Measurements from ENCODE around the gene EFCAB7.

The EFCAB7 gene, protein sequence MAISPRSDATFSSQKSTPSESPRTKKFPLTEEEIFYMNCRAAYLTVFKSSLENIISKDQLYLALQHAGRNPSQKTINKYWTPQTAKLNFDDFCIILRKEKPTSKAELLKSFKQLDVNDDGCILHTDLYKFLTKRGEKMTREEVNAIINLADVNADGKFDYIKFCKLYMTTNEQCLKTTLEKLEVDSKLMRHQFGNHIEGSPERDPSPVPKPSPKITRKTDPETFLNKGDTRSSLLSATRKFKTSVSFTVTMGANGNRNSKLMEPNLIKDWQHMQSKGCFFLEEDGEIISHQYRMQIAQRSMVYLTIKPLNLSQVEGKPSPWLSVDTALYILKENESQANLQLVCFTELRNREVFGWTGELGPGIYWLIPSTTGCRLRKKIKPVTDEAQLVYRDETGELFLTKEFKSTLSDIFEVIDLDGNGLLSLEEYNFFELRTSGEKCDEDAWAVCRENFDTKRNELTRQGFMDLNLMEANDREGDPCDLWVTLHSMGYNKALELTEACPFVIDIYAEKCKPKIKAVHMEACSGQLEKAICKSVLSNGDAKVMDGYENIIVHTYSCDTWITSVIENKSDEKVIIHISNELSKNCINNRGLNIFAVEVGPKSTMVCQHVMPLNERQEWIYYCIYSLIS

DNA sequence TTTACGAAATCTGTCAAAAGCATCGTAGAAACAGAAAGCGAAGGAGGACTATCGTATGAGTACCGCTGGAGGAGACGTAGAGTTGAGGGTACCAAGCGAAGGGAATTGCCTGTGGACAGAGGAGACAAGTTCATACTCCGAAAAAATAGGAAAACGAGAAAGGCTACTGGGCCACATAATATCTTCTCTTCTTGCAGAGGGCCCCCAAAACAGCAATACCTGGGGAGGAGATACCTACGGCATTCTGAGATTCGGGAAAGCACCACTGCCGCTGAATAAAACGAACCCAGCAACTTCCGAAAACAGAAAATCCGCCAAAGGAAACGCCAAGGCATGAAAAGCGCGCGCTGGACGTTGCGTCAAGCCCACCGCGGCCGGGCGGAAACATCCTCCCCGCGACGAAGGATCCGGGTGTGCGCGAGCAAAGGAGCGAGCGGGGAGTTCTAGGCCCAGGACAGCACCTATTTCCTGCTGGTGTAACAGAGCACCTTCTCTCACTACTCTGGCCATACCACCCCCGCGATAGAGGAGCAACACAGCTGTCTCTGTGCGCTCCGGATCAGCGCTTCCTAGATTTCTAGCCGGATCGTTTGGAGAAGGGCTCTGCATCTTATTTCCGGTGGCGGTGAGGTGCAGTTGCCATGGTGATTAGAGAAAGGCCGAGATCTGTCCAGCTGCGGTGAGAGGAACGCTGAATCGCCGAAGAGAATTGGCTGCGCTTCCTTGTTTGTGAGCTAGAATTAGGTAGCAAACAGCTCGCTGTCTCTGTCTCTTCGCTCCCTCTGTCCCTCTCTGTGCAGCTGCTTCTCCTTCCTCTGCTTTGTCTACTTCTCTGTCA, at the start of gene EFCAB7, which contains the start of gene ITGB3BP:
Gene EFCAB7, plus strand, starts transcription at position 635 of the 838 bp plus-strand sequence. CDS start 2,048 bp downstream, outside the sequence.
Gene ITGB3BP, minus strand, starts transcription at position 335 of the 838 bp plus-strand sequence. Its CDS starts 92 bp downstream, at position 243.
- DNase-seq (ENCODE audit: low spot score): peak; percentile 20

DNA sequence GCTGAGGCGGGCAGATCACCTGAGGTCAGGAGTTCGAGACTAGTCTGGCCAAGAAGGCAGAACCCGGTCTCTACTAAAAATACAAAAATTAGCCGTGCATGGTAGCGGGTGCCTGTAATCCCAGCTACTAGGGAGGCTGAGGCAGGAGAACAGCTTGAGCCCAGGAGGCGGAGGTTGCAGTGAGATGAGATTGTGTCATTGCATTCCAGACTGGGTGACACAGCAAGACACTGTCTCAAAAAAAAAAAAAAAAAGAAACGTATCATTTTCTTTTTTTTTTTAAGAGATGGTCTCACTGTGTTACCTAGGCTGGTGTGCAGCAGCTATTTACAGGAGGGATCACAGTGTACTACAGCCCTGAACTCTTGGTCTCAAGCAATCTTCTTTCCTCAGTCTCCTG, 47.6 kb upstream of the EFCAB7 start:
- no peak for DNase-seq (ENCODE audit: low spot score)

DNA sequence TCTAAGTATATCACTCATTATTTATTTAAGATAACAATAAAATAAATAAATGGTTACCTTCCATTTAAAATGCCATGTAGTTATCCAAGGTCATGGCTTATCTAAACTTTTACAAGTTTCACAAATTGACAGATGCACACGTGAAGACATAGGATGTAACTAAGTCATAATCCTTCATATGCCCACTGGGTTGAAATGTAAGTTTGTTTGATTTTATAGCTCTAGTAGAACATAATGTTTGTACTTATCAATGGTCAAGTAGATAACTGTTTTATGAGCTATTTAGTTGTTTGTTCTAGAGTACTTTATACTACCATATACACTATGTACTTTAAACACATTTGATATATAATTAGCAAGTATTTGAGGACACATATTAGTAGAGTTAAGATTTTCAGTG, 43.3 kb upstream of the EFCAB7 start:
- DNase-seq (ENCODE audit: low spot score): no peak

DNA sequence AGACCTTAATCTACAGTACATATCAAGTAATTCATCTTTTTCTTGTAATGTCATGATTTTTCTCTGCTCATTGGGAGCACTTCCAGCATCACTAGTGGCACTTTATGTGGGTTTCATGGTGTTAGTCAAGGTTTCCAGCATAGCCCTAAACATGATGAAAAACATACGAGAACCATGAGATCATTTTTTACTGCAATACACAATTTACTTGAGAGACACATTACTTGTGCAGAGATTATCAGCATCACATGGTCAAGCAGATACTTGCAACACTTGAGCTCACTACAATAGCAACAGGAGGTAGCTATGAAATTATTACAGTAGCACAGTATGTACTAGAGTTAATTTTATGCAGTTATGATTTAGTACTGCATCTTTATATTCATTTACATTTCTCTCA, 36.7 kb upstream of the EFCAB7 start:
- no peak for DNase-seq (ENCODE audit: low spot score)

DNA sequence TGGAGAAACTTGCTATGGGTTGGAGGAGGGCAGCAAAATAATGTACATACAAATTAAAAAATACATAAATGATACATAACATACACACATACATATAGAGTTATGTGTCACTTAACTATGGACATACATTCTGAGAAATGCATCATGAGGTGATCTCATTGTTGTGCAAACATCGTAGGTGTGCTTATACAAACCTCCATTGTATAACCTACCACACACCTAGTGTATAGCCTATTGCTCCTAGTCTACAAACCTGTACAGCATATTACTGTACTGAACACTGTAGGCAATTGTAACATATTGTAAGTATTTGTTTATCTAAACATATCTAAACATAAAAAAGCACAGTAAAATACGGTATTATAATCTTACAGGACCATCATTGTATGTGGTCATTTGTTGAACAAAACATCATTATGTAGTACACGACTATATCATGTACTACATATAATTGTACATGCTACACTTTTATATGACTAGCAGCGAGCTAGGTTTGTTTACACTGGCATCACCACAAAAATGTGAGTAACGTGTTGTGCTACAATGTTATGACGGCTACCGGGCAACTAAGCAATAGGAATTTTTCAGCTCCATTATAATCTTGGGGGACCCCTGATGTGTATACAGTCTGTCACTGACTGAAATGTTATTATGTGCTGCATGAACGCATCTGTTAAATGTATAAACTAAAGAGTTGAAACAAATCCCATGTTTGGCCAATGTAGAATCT, 35.8 kb upstream of the EFCAB7 start:
- DNase-seq (ENCODE audit: low spot score): no peak

DNA sequence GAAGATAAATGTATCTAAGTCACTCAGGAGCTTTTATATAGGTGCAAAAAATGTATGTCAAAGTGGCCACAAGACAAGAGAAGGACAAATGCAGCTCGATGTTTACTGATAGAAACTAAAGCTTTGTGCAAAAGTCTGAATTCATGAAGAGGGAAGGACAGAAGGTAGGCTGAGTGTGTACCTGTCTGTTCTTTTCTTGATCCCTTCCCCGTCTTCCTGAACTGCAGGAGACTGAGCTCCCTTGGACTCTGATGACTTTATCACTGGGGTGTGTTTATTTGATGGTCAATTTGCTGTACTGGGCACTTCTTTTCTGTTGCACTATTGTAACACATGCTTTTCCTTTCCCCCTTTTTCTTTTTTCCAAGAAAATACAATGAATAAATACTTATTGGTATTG, 25.7 kb upstream of the EFCAB7 start:
- no peak for DNase-seq (ENCODE audit: low spot score)

DNA sequence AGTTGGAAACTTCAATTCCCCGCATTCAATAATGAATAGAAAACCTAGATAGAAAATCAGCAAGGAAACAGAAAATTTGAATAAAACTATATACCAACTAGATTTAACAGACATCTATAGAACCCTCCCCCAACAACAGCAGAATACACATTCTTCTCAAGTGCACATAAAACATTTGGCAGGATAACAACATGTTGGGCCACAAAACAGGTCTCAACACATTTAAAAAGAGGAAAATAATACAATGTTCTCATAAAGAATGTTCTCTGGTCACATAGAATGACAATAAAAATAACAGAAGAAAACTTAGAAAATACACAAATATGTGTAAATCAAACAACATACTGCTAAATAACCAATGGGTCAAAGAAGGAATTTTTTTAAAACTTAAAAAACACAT, 25.2 kb upstream of the EFCAB7 start:
- DNase-seq (ENCODE audit: low spot score): no peak

DNA sequence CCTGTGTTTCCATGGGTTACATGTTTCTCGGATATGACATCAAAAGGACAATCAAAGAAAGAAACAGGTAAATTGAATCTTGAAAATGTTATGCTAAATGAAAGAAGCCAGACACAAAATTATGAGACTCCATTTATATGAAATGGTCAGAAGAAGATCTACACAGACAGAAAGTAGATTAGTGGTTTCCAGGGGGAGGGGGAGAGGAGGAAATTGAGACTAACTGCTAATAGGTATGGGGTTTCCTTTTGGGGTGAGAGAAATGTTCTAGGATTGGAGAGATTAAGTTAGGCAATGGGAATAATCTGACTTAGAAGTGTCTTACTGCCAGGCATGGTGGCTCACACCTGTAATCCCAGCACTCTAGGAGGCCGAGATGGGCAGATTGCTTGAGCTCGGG, 22.1 kb upstream of the EFCAB7 start:
- no peak for DNase-seq (ENCODE audit: low spot score)

DNA sequence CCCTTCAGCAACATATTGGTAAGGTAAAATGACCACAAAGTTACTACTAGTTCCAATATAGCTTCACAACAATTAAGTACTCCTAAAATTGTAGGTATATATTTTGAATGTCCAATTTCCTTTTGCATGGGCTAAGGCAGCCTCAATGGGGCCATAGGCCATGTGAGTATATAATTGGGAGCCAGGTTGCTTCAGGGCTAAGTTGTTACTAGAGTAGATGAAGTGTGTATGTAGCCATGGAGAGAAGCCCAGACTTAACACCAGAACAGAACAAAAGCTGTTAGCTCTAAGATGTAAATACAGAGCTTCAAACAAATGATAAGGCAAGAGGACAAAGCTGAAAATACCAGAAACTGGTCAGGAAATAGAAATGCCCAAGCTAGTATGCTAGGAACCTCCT, 16.5 kb upstream of the EFCAB7 start:
- no peak for DNase-seq (ENCODE audit: low spot score)

DNA sequence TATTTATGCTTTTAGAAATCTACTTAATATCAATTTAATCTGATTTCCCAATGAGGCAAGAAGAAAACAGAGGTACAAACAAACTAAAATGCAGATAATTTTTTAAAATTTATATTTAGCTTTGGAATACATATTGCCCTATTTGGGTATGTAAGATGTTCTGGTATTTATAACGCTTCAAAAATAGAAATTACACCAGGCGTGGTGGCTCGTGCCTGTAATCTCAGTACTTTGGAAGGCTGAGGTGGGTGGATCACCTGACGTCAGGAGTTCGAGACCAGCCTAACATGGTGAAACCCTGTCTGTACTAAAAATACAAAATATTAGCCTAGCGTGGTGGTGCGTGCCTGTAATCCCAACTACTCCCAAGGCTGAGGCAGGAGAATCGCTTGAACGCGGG, 13.6 kb upstream of the EFCAB7 start:
- no peak for DNase-seq (ENCODE audit: low spot score)

DNA sequence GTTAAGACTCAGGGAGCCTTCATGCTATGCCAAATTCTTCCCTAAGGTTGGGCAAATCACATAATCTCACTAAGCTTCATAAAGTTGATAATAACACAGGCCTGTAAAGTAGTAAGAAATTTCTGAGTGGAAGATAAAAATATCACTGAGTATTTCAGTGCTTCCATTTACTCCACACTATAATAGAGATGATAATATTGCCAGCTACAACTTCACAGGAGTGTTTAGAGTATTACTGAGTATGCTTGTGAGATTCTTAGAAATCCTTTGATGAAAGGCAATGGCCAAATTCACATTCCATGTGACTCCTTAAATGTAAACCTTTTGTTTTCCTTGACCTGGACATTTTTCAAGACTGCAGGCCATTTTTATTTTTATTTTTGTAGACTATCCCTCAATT, 10.7 kb upstream of the EFCAB7 start:
- no peak for DNase-seq (ENCODE audit: low spot score)

DNA sequence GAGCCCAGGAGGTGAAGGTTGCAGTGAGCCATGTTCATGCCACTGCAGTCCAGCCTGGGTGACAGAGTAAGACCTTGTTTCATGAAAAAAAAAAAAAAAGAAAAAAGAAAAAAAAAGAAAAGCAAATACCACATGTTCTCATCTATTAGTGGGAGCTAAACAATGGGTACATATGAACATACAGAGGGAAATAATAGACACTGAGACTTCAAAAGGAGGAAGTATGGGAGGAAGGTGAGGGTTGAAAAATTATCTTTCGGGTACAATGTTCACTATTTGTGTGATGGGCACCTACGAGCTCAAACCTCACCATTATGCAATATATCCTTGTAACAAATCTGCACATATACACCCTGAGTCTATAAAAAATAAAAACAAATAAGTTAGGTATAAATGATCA, 6.7 kb upstream of the EFCAB7 start:
- DNase-seq (ENCODE audit: low spot score): no peak

DNA sequence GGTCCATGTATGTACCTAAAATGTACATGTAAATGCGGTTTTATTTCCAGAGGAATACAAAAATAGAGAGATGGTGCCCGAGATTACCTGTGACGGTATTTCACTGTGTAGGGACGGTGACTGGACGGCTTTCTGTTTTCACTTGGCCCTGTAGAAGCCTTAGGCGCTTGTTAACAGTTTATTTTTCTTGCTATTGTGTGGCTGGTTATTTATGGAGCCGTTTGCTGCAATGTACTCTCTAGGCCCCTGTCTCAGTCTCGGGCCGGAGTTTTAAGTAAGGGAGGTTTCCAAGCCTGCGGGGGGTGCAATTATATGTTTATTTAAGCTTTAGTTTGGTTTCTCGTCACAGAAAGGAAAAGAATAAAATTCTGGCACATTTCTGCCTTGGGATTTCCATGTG, 413 bp downstream of the EFCAB7 start:
- DNase-seq (ENCODE audit: low spot score): no peak

DNA sequence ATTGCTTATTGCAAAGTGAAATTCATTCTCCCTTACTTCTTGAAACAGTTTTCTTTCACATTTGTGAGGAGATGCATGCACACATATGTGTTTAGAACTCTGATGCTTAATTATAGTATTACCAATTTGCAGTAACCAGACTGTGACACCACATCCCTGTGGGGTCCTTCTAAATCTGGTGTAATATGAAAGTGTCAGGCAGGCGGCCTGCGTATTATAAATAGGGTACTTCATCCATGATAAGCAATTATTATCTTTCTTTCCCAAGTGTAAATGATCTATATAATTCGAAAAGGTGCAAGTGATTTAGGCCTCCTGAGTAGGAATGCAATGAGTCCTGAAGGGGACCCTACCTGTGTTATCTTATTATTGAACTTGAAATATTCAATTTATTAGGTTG, 876 bp downstream of the EFCAB7 start:
- no peak for DNase-seq (ENCODE audit: low spot score)

DNA sequence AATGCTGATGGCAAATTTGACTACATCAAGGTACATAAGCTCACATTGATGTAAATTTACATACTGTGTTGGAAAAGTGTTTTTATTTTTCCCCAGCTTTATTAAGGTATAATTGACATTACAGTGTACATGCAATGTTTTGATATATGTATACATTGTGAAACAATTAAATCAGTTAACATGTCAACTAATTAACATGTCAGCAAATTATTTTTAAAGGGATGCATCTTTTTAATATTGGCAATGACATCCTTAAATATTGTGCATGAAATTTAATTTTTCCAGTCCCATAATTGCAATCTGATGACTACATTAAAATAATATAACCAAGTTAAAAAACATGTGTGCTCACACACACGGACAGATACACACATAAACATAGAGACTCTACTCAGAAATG, 9.4 kb downstream of the EFCAB7 start:
- DNase-seq (ENCODE audit: low spot score): no peak

DNA sequence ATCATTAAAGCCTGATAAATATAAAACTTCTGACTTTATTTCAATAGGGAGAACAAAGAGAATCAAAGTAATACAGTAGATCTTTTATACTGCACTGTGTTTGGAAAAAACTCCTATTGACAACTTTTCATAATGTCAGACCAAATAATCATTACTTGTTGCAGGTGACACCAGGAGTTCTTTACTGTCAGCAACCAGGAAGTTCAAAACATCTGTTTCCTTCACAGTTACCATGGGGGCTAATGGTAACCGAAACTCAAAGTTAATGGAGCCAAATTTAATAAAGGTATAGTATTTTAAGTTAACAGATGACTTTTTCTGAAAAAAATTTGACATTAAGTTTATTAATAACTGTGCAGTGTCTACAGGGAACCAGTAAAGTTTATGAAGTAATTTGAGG, 10.6 kb downstream of the EFCAB7 start:
- no peak for DNase-seq (ENCODE audit: low spot score)

DNA sequence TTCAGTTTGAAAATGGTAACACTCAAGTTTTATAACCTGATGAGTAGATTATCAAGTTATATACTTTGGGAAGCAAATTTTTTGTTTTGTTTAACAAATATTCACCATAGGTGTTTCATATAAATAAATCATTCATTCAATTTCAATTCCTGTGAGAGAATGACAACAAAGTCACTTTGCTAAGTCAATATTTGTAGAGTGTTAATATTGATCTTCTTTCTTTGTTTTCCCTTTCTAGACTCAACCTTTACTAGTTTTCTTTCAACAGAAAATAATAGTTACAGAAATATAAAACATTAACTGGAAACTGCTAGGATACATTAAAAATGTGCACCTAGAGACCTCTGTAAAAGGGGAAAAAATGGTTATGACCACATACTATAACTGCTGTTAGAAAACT, 11.1 kb downstream of the EFCAB7 start:
- no peak for DNase-seq (ENCODE audit: low spot score)

DNA sequence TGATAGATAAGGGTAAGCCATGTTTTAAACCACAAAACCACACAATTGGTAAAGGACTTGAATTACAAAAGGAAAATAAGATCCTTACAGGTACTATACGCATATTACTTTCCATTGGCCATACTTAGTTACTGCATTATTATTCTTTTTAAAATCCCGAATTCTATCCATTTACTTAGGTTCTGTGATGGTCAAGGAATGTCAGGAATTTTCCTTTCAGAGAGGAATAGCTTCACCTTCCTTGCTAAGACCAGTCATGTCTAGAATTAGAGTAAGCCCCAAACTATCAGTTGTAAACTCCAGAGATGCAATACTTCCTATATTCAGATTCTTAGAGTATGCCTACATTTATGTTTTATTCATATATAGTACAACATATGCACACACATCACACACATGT, 13.7 kb downstream of the EFCAB7 start:
- no peak for DNase-seq (ENCODE audit: low spot score)

DNA sequence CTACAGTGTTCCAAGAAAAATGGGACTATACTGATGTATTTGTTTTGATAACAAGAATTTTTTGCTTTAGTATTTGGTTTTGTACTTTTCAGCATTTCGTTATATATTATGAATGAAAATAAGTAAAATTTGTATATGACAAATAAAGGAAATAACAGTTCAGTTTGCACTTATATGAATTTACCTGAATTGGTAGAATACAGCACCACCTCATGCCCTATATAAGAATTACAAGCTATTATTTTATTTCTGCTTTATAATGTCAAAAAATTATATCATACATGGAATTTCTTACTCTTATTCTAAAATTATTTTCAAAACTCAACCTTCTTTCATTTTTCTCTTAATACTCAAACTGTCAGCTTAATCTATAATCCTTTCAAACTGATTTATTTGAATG, 14.6 kb downstream of the EFCAB7 start:
- no peak for DNase-seq (ENCODE audit: low spot score)

DNA sequence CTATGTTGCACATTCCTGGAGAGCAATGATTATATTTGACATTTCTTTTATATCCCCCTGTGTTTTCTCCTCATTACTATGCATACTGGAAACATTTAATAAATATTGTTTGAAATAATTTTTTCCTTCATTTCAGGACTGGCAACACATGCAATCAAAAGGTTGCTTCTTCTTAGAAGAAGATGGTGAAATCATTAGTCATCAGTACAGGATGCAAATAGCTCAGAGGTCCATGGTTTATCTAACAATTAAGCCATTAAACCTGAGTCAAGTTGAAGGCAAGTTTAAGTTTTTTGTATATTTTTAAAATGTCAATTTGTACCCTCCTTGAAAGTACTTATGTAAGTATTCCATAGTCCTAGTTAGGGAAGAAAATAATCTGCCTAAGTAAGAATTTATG, 22.5 kb downstream of the EFCAB7 start:
- no peak for DNase-seq (ENCODE audit: low spot score)

DNA sequence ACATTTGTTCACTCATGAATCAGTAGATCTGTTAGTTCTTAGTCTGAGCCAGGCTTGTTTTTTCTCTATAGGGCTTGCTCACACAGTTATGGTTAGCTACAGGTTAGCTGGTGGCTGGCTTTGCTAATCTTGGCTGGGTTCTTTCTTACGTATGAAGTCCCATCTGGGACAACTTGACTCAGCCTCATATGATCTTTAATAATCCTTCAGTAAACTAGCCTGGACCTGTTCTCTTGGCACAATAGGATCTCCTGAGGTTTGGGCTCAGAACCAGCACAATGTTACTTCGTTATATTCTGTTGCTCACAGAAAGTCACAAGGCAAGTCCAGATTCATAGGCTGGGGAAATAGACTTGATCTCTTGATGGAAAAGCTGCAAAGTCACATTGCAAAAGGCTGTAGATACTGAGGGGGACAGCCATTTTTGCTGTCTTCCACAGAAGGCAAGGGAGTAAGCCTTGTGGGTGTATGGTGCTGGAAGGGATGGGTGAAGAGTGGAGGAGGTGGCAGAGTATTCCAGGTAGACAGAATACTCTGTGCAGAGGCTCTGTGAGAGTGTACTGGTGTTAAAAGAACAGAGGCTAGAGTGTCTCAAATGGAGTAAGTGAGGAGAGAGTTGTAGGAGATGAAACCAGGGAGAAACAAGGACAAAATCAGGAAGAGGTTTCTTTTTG, 24.4 kb downstream of the EFCAB7 start:
- DNase-seq (ENCODE audit: low spot score): no peak

DNA sequence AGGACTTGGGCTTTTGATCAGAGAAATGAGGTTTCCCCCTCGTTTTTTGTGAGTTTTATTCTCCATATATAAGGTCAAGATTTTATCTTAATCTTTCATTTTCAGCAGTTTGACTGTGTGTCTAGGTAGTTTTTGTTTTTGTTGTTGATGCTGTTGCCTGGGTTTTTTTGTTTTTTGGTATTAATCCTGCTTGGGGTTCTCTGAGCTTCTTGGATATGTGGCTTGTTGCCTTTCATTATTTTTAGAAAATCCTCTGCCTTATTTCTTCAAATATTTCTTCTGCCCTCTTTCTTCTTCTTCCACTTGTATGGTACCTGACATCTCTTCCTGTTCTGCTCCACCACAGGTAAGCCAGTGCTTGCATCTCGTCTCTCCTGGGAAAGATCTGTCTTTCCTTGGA, 25.0 kb downstream of the EFCAB7 start:
- DNase-seq (ENCODE audit: low spot score): no peak

All from HuH-7.5 (cell line).